GM12872 (cell line): ENCODE results near the gene CNIH1.

Source experiments
- TF ChIP-seq, protein P1 (sequence below): IDR thresholded peaks from 3 replicates; pipeline ENCODE4 v1.5.1; 2011; ENCODE audit warnings: low read depth, mild to moderate bottlenecking, low read length, moderate library complexity; ENCODE audit not compliant: insufficient read depth

The CNIH1 gene

DNA sequence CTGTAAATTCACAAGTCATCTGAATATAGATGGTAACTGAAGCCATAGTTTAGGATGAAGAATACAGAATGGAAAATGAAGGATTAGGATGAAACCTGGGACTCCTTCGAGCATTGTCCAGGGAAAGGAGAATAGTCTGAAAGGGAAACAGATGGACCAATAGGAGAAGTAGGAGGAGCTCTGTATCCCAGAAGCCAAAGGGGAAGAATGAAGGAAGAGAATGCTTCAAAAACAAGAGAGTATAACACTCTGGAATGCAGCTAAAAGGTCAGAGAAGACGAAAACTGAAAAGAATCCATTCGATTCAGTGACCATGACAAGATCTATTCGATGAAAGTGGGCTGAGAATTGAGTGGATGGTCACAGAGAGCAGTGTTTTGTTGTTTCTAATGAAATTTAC lies 46.6 kb upstream of the CNIH1 start:
- TF ChIP-seq, protein P1, sequence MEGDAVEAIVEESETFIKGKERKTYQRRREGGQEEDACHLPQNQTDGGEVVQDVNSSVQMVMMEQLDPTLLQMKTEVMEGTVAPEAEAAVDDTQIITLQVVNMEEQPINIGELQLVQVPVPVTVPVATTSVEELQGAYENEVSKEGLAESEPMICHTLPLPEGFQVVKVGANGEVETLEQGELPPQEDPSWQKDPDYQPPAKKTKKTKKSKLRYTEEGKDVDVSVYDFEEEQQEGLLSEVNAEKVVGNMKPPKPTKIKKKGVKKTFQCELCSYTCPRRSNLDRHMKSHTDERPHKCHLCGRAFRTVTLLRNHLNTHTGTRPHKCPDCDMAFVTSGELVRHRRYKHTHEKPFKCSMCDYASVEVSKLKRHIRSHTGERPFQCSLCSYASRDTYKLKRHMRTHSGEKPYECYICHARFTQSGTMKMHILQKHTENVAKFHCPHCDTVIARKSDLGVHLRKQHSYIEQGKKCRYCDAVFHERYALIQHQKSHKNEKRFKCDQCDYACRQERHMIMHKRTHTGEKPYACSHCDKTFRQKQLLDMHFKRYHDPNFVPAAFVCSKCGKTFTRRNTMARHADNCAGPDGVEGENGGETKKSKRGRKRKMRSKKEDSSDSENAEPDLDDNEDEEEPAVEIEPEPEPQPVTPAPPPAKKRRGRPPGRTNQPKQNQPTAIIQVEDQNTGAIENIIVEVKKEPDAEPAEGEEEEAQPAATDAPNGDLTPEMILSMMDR = no peak

DNA sequence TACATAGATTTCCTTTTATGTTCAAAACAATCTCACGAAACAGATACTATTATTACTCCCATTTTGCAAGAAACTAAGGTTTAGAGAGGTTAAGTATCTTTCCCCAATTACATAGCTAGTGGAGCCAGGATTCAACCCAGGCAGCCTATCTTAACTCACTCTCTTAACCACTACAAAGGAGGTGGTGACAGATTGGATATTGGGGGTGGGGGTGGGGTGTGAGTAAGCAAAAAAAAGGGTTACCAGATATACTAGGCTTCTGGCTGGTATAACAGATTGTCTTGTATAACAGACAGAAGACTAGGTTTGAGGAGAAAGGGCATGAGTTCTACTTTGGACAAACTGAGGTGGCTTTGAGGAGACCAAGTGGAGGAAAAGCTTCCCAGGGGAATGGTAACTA lies 45.5 kb upstream of the CNIH1 start:
- TF ChIP-seq, protein P1 = no peak

DNA sequence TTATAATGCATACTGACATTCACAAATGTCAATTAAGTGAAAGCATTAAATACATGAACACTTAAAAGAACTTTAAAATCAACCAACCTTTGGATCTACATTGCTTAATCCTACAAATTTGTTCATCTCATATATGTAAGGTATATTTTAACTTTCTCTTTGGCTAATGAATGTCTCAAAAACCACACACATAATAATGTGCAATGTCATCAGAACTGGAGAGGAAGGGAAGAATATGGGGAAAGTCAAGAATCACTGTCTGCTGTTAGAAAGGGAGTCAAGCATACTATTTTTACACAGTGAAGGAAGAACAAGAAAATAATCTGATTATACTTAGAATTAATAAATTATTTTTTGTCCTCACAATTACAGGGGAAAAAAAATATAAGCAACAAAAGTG lies 42.7 kb upstream of the CNIH1 start:
- TF ChIP-seq, protein P1 = no peak

DNA sequence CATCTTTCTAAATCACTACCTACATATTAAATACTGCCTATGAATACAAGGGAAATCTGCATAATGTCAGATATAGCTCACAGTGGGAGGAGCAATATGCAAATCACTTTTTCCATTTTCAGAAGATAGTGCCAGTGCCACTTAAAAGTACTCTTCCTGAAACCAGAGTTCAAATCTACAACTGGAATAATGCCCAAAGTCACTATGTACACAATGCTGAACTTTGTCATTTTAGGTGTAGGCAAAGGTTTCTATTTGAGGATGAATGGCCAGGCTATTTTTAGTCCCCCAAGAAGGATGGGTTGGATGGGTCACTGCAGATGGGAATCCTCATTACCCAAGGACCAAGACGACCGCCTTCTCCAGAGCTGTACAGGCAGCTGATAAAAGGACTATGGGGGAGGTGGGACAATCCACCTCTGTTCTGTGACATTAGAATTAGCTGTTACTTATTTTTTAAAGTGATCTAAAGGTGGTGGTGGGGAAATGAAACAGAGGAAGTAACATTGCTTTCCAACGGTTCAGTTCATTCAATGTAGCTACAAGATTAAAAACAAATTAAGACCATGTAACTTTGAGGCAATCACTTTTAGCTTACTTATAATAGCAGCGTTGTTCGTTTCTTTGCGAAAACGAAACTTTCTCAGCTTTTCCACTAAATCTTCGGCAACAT lies 42.0 kb upstream of the CNIH1 start:
- TF ChIP-seq, protein P1 = no peak

DNA sequence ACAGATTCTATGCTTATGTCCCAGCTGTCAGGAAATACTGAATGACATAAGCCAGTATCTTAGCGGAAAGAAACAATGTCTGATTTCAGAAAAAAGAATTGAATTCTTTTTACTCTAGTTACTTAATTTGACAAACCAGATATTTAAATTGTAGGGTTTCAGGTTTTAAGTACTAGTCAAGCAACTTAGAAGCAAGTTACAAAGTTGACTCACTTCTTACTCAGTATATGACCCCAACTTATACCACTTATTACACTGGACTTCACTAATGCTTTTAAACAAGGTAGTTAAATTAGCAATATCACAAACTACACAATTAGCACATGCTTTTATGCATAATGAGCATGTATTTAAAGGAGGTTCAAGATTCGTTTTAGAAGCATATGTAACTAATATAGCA lies 40.5 kb upstream of the CNIH1 start:
- TF ChIP-seq, protein P1 = no peak

DNA sequence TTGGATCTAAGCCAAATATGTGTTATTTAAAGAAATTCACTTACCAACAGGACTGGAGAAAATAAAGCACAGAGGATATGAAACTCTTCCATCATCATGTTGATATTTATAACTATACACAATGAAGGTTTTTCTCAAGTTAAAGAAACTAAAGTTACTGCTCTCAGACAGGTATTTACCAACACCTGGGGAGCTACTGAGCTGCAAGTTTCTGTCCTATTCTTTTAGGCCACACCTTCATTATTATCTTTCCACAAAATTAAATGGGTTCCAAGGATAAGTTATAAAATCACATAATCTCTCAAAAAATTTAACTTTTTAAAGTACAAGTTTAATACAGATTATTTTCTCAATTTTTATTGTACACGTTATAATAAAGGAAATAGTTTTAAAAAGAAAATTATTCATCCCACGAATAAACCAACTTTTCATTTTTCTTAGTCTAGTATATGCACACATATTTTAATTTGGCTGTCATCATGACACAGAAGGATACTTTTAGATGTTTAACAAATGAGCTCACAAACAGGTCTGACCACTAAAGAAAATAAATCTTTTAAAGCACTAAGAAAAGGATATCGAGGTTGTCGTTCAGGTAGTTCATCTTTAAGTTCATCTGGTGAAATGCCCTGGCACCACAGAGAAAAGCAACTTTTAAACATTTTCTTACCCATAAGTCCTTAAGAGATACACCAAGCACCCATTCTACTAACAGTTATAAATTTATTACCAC lies 39.8 kb upstream of the CNIH1 start:
- TF ChIP-seq, protein P1 = no peak

DNA sequence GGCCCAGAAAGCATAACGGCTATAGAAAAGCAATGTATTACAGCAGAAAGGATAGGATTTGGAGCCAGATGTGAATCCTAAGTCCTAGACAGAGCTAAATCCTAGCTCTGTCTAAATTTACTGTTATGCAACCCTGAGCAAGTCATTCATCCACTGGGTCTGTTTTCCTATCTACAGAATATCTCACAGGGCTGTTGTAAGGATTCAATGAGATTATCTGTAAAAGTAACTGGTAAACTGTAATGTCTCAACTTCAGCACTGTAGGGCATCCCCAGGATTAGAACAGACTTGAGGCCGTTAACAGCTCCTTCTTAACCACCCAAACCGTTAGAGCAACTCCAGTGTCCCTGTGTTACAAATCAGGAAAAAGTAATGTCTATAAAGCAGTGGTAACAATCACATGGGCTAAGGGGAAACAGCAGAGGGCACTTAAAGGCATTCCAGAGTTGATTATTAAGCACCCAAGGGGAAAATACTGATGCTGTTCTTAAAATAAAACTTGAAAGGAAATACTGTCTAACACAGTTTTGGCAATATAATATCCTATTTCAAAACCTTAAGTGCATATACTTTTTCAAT lies 37.6 kb upstream of the CNIH1 start:
- TF ChIP-seq, protein P1 = no peak
